HepG2 (cell line): ENCODE results near the gene OR52E8. TPM values are rescaled to one million over a fixed set of nuclear protein-coding genes. Genes with fewer than 3 reads are reported as not detected.

ENCODE experiments used
- KMT2B ChIP-seq: IDR thresholded peaks from 2 replicates; pipeline ENCODE4 v1.6.1; 2016; ENCODE audit warnings: missing genetic modification reagents, missing compliant biosample characterization
- MAFK ChIP-seq, 2 experiments: IDR thresholded peaks in 1 of 2; conservative IDR thresholded peaks in 1 of 2; 2 replicates each; pipeline ENCODE4 v1.6.1; 2011; ENCODE audit warnings: improper control_type of control experiment in 2 of 2, low read length in 2 of 2
- NR0B2 ChIP-seq: sonication (generic); formaldehyde crosslinking; IDR thresholded peaks from 2 replicates; pipeline ENCODE4 v1.4.0; 2020; ENCODE audit warnings: mild to moderate bottlenecking, missing genetic modification reagents
- PRDM10 ChIP-seq: sonication (generic); formaldehyde crosslinking; IDR thresholded peaks from 2 replicates; pipeline ENCODE4 v1.4.0; 2020; ENCODE audit warnings: low read depth, missing genetic modification reagents
- ZNF441 ChIP-seq: sonication (generic); formaldehyde crosslinking; IDR thresholded peaks from 2 replicates; pipeline ENCODE4 v1.7.0; 2021; ENCODE audit warnings: missing genetic modification reagents, borderline replicate concordance
- ZNF687 ChIP-seq: sonication (generic); formaldehyde crosslinking; IDR thresholded peaks from 2 replicates; pipeline ENCODE4 v1.5.1; 2020; ENCODE audit warnings: mild to moderate bottlenecking, missing genetic modification reagents, moderate library complexity
- ZNF816 ChIP-seq: sonication (generic); formaldehyde crosslinking; IDR thresholded peaks from 2 replicates; pipeline ENCODE4 v1.8.0; 2022; ENCODE audit warnings: missing genetic modification reagents, mild to moderate bottlenecking, borderline replicate concordance
- polyA plus RNA-seq, 8 experiments: library from polyadenylated mRNA; depleted of rRNA in 3 of 8; stranded (reverse) in 7 of 8; unstranded in 1 of 8; fragments of >200 nt; fragmentation: Illumina TruSeq in 4 of 8; extraction: Trizol in 4 of 8; gene quantifications; 2 replicates each; pipeline versions ENCODE4 v1.2.1 to v1.2.3, GENCODE V29; 2011 to 2016; ENCODE audit warnings: low read depth in 4 of 8, missing spikeins in 1 of 8, mixed read lengths in 1 of 8; ENCODE audit not compliant: insufficient read depth in 1 of 8
- total RNA-seq, 5 experiments: library from RNA; depleted of rRNA; stranded (reverse); fragments of >200 nt; fragmentation: Illumina TruSeq; extraction: Trizol; gene quantifications; 2 replicates each; pipeline ENCODE4 v1.2.3, GENCODE V29; 2016; ENCODE audit warnings: low read depth in 1 of 5

The OR52E8 gene
- total and polyA plus RNA-seq, 2 of the 13 experiments (the other 11 are each of a cell fraction or from before 2014, with no cell fraction given): not detected

GRCh38 chr11:5880329-5880728 is 22.8 kb upstream of the OR52E8 start, which contains the start of gene OR52E4 (continued):
- TF ChIP-seq ZNF687 (CRISPR knock-in tag) (no peak), ZNF816 (CRISPR knock-in tag) (no peak), ZNF441 (CRISPR knock-in tag) (no peak), MAFK (conservative IDR thresholded peaks at IDR 0.05 in 1 of 2, IDR thresholded peaks at IDR 0.05 in 1 of 2; ENCODE audit: low read length in 2 of 2) (no peak), NR0B2 (CRISPR knock-in tag) (no peak), KMT2B (CRISPR knock-in tag) (no peak), PRDM10 (CRISPR knock-in tag) (no peak)
- TF ChIP-seq, all 625 proteins: peak for 0
